HEK293 (cell line): ENCODE data around the gene GOLGA6L7.
A peak's percentile ranks its signal among the peaks of the same experiment; 100 is the strongest.

Experiments used
- HIC1 ChIP-seq: fragments of 450-650 bp; formaldehyde crosslinking; IDR thresholded peaks from 2 replicates; pipeline ENCODE4 v1.5.1; 2016; ENCODE audit warnings: missing biosample characterization, missing genetic modification characterization
- PATZ1 ChIP-seq: fragments of 450-650 bp; formaldehyde crosslinking; IDR thresholded peaks from 2 replicates; pipeline ENCODE4 v1.5.1; 2016; ENCODE audit warnings: missing biosample characterization, missing genetic modification characterization
- PRDM1 ChIP-seq: fragments of 450-650 bp; formaldehyde crosslinking; IDR thresholded peaks from 2 replicates; pipeline ENCODE4; 2016; ENCODE audit warnings: missing biosample characterization, missing genetic modification characterization
- PRDM6 ChIP-seq: fragments of 450-650 bp; formaldehyde crosslinking; IDR thresholded peaks from 2 replicates; pipeline ENCODE4 v1.5.1; 2017; ENCODE audit warnings: missing biosample characterization, missing genetic modification characterization
- SALL2 ChIP-seq: fragments of 450-650 bp; formaldehyde crosslinking; IDR thresholded peaks from 2 replicates; pipeline ENCODE4 v1.5.0; 2017; ENCODE audit warnings: missing biosample characterization, mild to moderate bottlenecking, missing genetic modification characterization, borderline replicate concordance
- SP3 ChIP-seq: fragments of 450-650 bp; formaldehyde crosslinking; IDR thresholded peaks from 2 replicates; pipeline ENCODE4 v1.5.1; 2016; ENCODE audit warnings: missing biosample characterization, missing genetic modification characterization
- TSHZ1 ChIP-seq: fragments of 450-650 bp; formaldehyde crosslinking; IDR thresholded peaks from 2 replicates; pipeline ENCODE4 v1.5.1; 2016; ENCODE audit warnings: missing biosample characterization, missing genetic modification characterization, borderline replicate concordance
- YY2 ChIP-seq: fragments of 450-650 bp; formaldehyde crosslinking; IDR thresholded peaks from 2 replicates; pipeline ENCODE4 v1.5.1; 2016; ENCODE audit warnings: missing biosample characterization, missing genetic modification characterization
- ZNF112 ChIP-seq: fragments of 450-650 bp; formaldehyde crosslinking; IDR thresholded peaks from 2 replicates; pipeline ENCODE4 v1.5.0; 2017; ENCODE audit warnings: missing biosample characterization, missing genetic modification characterization
- ZNF114 ChIP-seq: fragments of 450-650 bp; formaldehyde crosslinking; IDR thresholded peaks from 2 replicates; pipeline ENCODE4 v1.5.0; 2017; ENCODE audit warnings: missing biosample characterization, missing genetic modification characterization
- ZNF335 ChIP-seq: fragments of 450-650 bp; formaldehyde crosslinking; conservative IDR thresholded peaks from 2 replicates; pipeline ENCODE4 v1.5.1; 2016; ENCODE audit warnings: missing biosample characterization, missing genetic modification characterization
- ZNF362 ChIP-seq: fragments of 450-650 bp; formaldehyde crosslinking; IDR thresholded peaks from 2 replicates; pipeline ENCODE4 v1.5.1; 2016; ENCODE audit warnings: missing biosample characterization, missing genetic modification characterization
- ZNF391 ChIP-seq: fragments of 450-650 bp; formaldehyde crosslinking; IDR thresholded peaks from 2 replicates; pipeline ENCODE4 v1.5.1; 2016; ENCODE audit warnings: low read depth, missing biosample characterization, missing genetic modification characterization, borderline replicate concordance
- ZNF394 ChIP-seq: fragments of 450-650 bp; formaldehyde crosslinking; IDR thresholded peaks from 2 replicates; pipeline ENCODE4 v1.5.1; 2016; ENCODE audit warnings: missing biosample characterization, missing genetic modification characterization, mild to moderate bottlenecking, moderate library complexity, borderline replicate concordance
- ZNF449 ChIP-seq: fragments of 450-650 bp; formaldehyde crosslinking; IDR thresholded peaks from 2 replicates; pipeline ENCODE4 v1.5.1; 2017; ENCODE audit warnings: missing biosample characterization, mild to moderate bottlenecking, missing genetic modification characterization, moderate library complexity
- ZNF473 ChIP-seq: fragments of 450-650 bp; formaldehyde crosslinking; IDR thresholded peaks from 2 replicates; pipeline ENCODE4 v1.5.1; 2017; ENCODE audit warnings: missing biosample characterization, missing genetic modification characterization
- ZNF621 ChIP-seq: fragments of 450-650 bp; formaldehyde crosslinking; IDR thresholded peaks from 2 replicates; pipeline ENCODE4 v1.5.1; 2017; ENCODE audit warnings: missing biosample characterization, missing genetic modification characterization
- ZNF629 ChIP-seq: fragments of 450-650 bp; formaldehyde crosslinking; IDR thresholded peaks from 2 replicates; pipeline ENCODE4 v1.5.1; 2017; ENCODE audit warnings: missing biosample characterization, missing genetic modification characterization
- ZNF639 ChIP-seq: fragments of 450-650 bp; formaldehyde crosslinking; IDR thresholded peaks from 2 replicates; pipeline ENCODE4 v1.5.1; 2016; ENCODE audit warnings: missing biosample characterization, missing genetic modification characterization
- ZNF692 ChIP-seq: fragments of 450-650 bp; formaldehyde crosslinking; IDR thresholded peaks from 2 replicates; pipeline ENCODE4 v1.5.1; 2016; ENCODE audit warnings: missing biosample characterization, missing genetic modification characterization
- ZNF776 ChIP-seq: fragments of 450-650 bp; formaldehyde crosslinking; IDR thresholded peaks from 2 replicates; pipeline ENCODE4 v1.5.0; 2017; ENCODE audit warnings: missing biosample characterization, missing genetic modification characterization, borderline replicate concordance

The GOLGA6L7 gene

GRCh38 chr15:28896951-28897350, 48.5 kb upstream of the GOLGA6L7 start (continued):
- peak; percentile 75 for TF ChIP-seq TSHZ1 (tag by site-specific recombination)
- TF ChIP-seq SALL2 (tag by site-specific recombination), result peak; percentile 35; the same call in 1 of the 2 replicates
- peak; percentile 88 for TF ChIP-seq PRDM1
- peak; percentile 89 for TF ChIP-seq HIC1 (tag by site-specific recombination)
- 0 out of 2 replicates have a peak, but pooled peaks have one; percentile 36 for TF ChIP-seq ZNF621
- peak; percentile 47; the same call in 1 of the 2 replicates for TF ChIP-seq ZNF394 (tag by site-specific recombination)
- peak; percentile 38; the same call in 1 of the 2 replicates for TF ChIP-seq SP3 (tag by site-specific recombination)
- TF ChIP-seq YY2, result peak; percentile 57; the same call in 1 of the 2 replicates
- 0 out of 2 replicates have a peak, but pooled peaks have one; percentile 20 for TF ChIP-seq ZNF692 (tag by site-specific recombination)
- peak; percentile 58; the same call in 1 of the 2 replicates for TF ChIP-seq ZNF391 (tag by site-specific recombination)
- peak; percentile 91 for TF ChIP-seq ZNF362 (tag by site-specific recombination)
- TF ChIP-seq ZNF639 (tag by site-specific recombination), result peak; percentile 71; the same call in 1 of the 2 replicates
- 0 out of 2 replicates have a peak, but pooled peaks have one; percentile 36 for TF ChIP-seq ZNF473 (tag by site-specific recombination)
- TF ChIP-seq ZNF335, result no peak
- peak; percentile 44 for TF ChIP-seq ZNF629 (tag by site-specific recombination)
- TF ChIP-seq PATZ1 (tag by site-specific recombination), result 0 out of 2 replicates have a peak, but pooled peaks have one; percentile 19
- TF ChIP-seq ZNF112 (tag by site-specific recombination), result 0 out of 2 replicates have a peak, but pooled peaks have one; percentile 47
- TF ChIP-seq ZNF114, result no peak
- TF ChIP-seq ZNF449, result no peak
- TF ChIP-seq ZNF776 (tag by site-specific recombination), result no peak
- peak; percentile 20; the same call in 1 of the 2 replicates for TF ChIP-seq PRDM6 (tag by site-specific recombination)
